Cardiac fibroblast (primary cell): ENCODE results near the gene FAM184A.

Experiments used
- DNase-seq, 2 donors: peaks; one replicate each; pipeline versions ENCODE4 v3.0.0 to v3.0.0-alpha.2; 2010; ENCODE audit warnings: low read depth in 2 of 2
- H3K4me3 ChIP-seq, 2 donors: replicated peaks in 1 of 2; 1 replicate in 1 of 2; 2 replicates in 1 of 2; pipeline ENCODE4 v1.5.1; 2011; ENCODE audit warnings: low read depth in 2 of 2, low read length in 2 of 2, mild to moderate bottlenecking in 2 of 2, moderate library complexity in 1 of 2
- CTCF ChIP-seq: IDR thresholded peaks from one replicate; pipeline ENCODE4 v1.5.1; 2011; ENCODE audit warnings: low read depth, mild to moderate bottlenecking, low read length, inconsistent platforms

The FAM184A gene

DNA sequence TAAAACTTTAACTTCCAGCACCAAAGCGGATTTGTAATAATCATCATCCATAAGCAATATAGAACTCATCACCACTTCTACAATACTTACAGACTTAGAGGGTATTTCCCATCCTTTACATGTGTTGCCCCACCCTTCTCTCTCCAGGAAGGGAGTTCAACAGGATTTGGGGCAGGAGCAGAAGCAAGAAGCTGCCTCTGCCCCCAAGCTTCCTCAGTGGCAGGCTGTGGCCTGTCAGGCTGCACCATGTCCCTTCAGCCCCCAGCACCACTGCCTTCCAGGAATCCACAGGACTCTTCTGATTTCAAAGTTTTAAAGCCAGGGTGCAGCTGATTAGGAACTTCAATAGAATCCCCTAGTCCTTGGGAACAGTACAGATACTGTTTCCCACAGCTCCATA lies 106.8 kb downstream of the FAM184A start:
- no peak for DNase-seq
- TF ChIP-seq CTCF: no peak
- H3K4me3 ChIP-seq: no peak overlapping the region

DNA sequence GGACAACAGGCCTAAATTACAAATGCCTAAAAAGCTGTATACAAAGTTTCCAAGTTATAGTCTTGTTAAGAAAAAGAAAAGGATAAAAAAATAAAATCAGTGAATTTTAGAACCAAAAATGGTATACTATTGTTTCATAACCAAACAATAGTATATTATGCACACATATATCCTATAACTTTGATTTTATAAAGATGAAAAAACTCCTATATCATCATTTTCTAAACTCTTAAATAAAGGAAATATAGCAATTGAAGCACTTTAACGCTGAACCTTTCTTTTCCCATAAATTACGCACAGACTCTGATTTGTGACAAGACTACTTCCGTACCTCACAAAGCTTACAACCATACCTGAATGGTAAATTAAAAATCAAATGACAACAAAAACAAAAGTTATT lies 107.6 kb downstream of the FAM184A start:
- no peak for TF ChIP-seq CTCF
- no peak overlapping the region for H3K4me3 ChIP-seq
- no peak for DNase-seq

- no peak for TF ChIP-seq CTCF
- DNase-seq: peak; percentile 43 to 56
These were observed 110.0 kb downstream of the FAM184A start for GRCh38 chr6:118968416-118968815.

GRCh38 chr6:118967239-118967638 lies 111.2 kb downstream of the FAM184A start:
- no peak overlapping the region for H3K4me3 ChIP-seq
- no peak for TF ChIP-seq CTCF
- no peak for DNase-seq

More at GRCh38 chr6:118968416-118968815, 110.0 kb downstream of the FAM184A start:
- no peak overlapping the region for H3K4me3 ChIP-seq

DNA sequence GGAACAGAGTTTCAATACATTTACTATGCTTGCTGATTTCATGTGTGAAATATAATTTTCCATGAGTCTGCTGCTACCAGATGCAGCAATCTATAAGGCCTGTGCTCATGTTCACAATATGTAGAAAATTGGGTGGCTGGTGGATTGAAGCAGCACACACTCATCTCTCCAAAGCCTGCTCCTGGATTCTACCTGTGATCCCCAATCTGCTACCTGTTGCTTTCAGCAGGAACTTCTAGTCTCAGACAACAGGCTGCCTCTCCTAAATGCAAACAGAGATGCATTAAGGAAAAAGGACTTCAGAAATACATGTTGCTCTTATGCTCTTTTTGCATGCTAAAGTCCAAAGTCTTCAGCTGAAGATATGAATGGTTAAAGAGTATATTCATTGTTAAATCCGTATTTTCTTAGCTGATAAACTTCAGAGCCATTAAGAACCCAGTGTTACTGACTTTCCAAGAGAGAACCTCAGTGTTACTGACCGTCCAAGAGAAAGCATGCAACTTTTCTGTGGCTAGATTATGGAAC lies 112.6 kb downstream of the FAM184A start:
- DNase-seq: no peak
- TF ChIP-seq CTCF: no peak
- H3K4me3 ChIP-seq: no peak overlapping the region

- DNase-seq: no peak
- no peak for TF ChIP-seq CTCF
- no peak overlapping the region for H3K4me3 ChIP-seq
These were observed 113.1 kb downstream of the FAM184A start for GRCh38 chr6:118965371-118965770.

GRCh38 chr6:118963003-118963402 lies 115.5 kb downstream of the FAM184A start:
- peak; percentile 34 to 35 for DNase-seq
- TF ChIP-seq CTCF: peak; percentile 19
- no peak overlapping the region for H3K4me3 ChIP-seq
